SU-DHL-6 (cell line): ENCODE results near the gene NLRP4.

ENCODE experiments used
- EZH2phosphoT487 ChIP-seq: fragments of 200-600 bp; sonication (generic), shearing (Covaris generic); conservative IDR thresholded peaks from 2 replicates; pipeline ENCODE4 v1.6.1; 2018; ENCODE audit warnings: mild to moderate bottlenecking, antibody characterized with exemption, low read length, moderate library complexity, mixed read lengths
- TF ChIP-seq, protein P1 (sequence below): fragments of 200-600 bp; sonication (generic); IDR thresholded peaks from one replicate; pipeline ENCODE4 v1.5.1; 2017; ENCODE audit warnings: antibody characterized with exemption, mild to moderate bottlenecking, low read length, moderate library complexity; ENCODE audit not compliant: insufficient read depth, poor library complexity, severe bottlenecking

GRCh38 chr19:55838906-55839305 lies 2.6 kb downstream of the NLRP4 start:
- TF ChIP-seq, protein P1, sequence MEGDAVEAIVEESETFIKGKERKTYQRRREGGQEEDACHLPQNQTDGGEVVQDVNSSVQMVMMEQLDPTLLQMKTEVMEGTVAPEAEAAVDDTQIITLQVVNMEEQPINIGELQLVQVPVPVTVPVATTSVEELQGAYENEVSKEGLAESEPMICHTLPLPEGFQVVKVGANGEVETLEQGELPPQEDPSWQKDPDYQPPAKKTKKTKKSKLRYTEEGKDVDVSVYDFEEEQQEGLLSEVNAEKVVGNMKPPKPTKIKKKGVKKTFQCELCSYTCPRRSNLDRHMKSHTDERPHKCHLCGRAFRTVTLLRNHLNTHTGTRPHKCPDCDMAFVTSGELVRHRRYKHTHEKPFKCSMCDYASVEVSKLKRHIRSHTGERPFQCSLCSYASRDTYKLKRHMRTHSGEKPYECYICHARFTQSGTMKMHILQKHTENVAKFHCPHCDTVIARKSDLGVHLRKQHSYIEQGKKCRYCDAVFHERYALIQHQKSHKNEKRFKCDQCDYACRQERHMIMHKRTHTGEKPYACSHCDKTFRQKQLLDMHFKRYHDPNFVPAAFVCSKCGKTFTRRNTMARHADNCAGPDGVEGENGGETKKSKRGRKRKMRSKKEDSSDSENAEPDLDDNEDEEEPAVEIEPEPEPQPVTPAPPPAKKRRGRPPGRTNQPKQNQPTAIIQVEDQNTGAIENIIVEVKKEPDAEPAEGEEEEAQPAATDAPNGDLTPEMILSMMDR, result no peak
- TF ChIP-seq EZH2phosphoT487, result no peak
